H1 (cell line): ENCODE results near the gene CFAP221. TPM values are rescaled to one million over a fixed set of nuclear protein-coding genes. Genes with fewer than 3 reads are reported as not detected.

Experiments used
- CTCF ChIA-PET: fragments of 300-600 bp; sonication (Branson Sonifier 250); formaldehyde crosslinking; loops from one replicate; lab custom pipeline; 2021; ENCODE audit not compliant: partially characterized antibody; lab: Charles Lee
- POLR2A ChIA-PET: fragments of 300-600 bp; sonication (Branson Sonifier 250); formaldehyde crosslinking; loops from one replicate; lab custom pipeline; 2021; ENCODE audit warnings: inconsistent platforms; ENCODE audit not compliant: partially characterized antibody; lab: Charles Lee
- DNase-seq, 2 experiments: peaks; one replicate each; pipeline versions ENCODE4 v3.0.0 to v3.0.0-alpha.2; 2010 to 2022; ENCODE audit warnings: low spot score in 2 of 2, low read depth in 1 of 2, mixed read lengths in 1 of 2
- FAIRE-seq: peaks from 2 replicates; lab custom pipeline; 2011; peaks lifted over from hg19 to GRCh38; lab: Jason Lieb, UNC
- H2AFZ ChIP-seq: 2 replicates; pipeline ENCODE4 v1.8.1; 2012; ENCODE audit warnings: low read length, inconsistent platforms
- H2AK5ac ChIP-seq: 2 replicates; pipeline ENCODE4 v1.6.1; 2013; ENCODE audit warnings: low read depth, low read length
- H2BK120ac ChIP-seq: replicated peaks from 2 replicates; pipeline ENCODE3; 2013; ENCODE audit warnings: low read depth, low read length, inconsistent platforms
- H2BK12ac ChIP-seq: 2 replicates; pipeline ENCODE4 v1.6.1; 2013; ENCODE audit warnings: low read depth, low read length
- H2BK15ac ChIP-seq: 2 replicates; pipeline ENCODE4 v1.6.1; 2013; ENCODE audit warnings: low read length
- H2BK20ac ChIP-seq: 2 replicates; pipeline ENCODE4 v1.6.1; 2013; ENCODE audit warnings: low read length
- H2BK5ac ChIP-seq: 2 replicates; pipeline ENCODE4 v1.6.1; 2013; ENCODE audit warnings: low read depth, low read length
- H3K14ac ChIP-seq: 2 replicates; pipeline ENCODE4 v1.6.1; 2013; ENCODE audit warnings: inconsistent platforms; ENCODE audit not compliant: insufficient read length
- H3K18ac ChIP-seq: 2 replicates; pipeline ENCODE4 v1.6.1; 2013; ENCODE audit warnings: low read length; ENCODE audit errors: extremely low read depth
- H3K23ac ChIP-seq: 2 replicates; pipeline ENCODE4 v1.6.1; 2013; ENCODE audit warnings: inconsistent platforms; ENCODE audit not compliant: insufficient read length
- H3K23me2 ChIP-seq: 2 replicates; pipeline ENCODE4 v1.6.1; 2013; ENCODE audit warnings: low read depth, low read length
- H3K27ac ChIP-seq: 2 replicates; pipeline ENCODE4 v1.6.1; 2011; ENCODE audit warnings: low read depth, low read length, inconsistent platforms
- H3K27me3 ChIP-seq, 4 experiments: replicated peaks in 1 of 4; 1 replicate in 1 of 4; 2 replicates in 3 of 4; pipeline versions ENCODE4 v1.6.1 to v1.8.1; 2011 to 2013; ENCODE audit warnings: low read length in 3 of 4, mild to moderate bottlenecking in 3 of 4, inconsistent platforms in 2 of 4, mixed read lengths in 2 of 4, moderate library complexity in 1 of 4; ENCODE audit not compliant: control insufficient read depth in 3 of 4, insufficient read depth in 3 of 4; ENCODE audit errors: extremely low read depth in 1 of 4
- H3K36me3 ChIP-seq, 4 experiments: 2 replicates each; pipeline versions ENCODE4 v1.6.1 to v1.8.1; 2011 to 2013; ENCODE audit warnings: mild to moderate bottlenecking in 4 of 4, low read length in 3 of 4, moderate library complexity in 2 of 4, control low read depth in 1 of 4, inconsistent platforms in 1 of 4; ENCODE audit not compliant: insufficient read depth in 4 of 4, control insufficient read depth in 2 of 4
- H3K4ac ChIP-seq: replicated peaks from 2 replicates; pipeline ENCODE3; 2013; ENCODE audit warnings: low read length, low read depth, mixed read lengths, inconsistent platforms; ENCODE audit not compliant: insufficient read length
- H3K4me1 ChIP-seq, 4 experiments: replicated peaks in 1 of 4; 1 replicate in 1 of 4; 2 replicates in 3 of 4; pipeline versions ENCODE4 v1.6.1 to v1.8.1; 2011 to 2013; ENCODE audit warnings: low read length in 3 of 4, inconsistent platforms in 2 of 4, mixed read lengths in 1 of 4; ENCODE audit not compliant: insufficient read depth in 4 of 4, control insufficient read depth in 3 of 4
- H3K4me2 ChIP-seq, 2 experiments: 2 replicates each; pipeline versions ENCODE4 v1.6.1 to v1.8.1; 2011 to 2013; ENCODE audit warnings: low read depth in 2 of 2, low read length in 2 of 2, control low read depth in 1 of 2, inconsistent platforms in 1 of 2, mild to moderate bottlenecking in 1 of 2; ENCODE audit not compliant: insufficient read depth in 1 of 2
- H3K4me3 ChIP-seq, 4 experiments: fragments of 200-600, 300-600 bp in 1 of 4; sonication (generic), shearing (Covaris generic), sonication (Bioruptor Twin) in 1 of 4; 2 replicates each; pipeline versions ENCODE4 v1.5.1 to v1.8.1; 2011 to 2016; ENCODE audit warnings: low read length in 4 of 4, low read depth in 3 of 4, control low read depth in 2 of 4, inconsistent platforms in 2 of 4, mild to moderate bottlenecking in 2 of 4, mixed read lengths in 1 of 4, moderate library complexity in 1 of 4; ENCODE audit not compliant: insufficient read depth in 2 of 4; ENCODE audit errors: extremely low read depth in 1 of 4
- H3K56ac ChIP-seq: replicated peaks from 2 replicates; pipeline ENCODE3; 2013; ENCODE audit warnings: low read depth, mild to moderate bottlenecking, mixed read lengths, low read length, inconsistent platforms; ENCODE audit not compliant: insufficient read length
- H3K79me1 ChIP-seq: 2 replicates; pipeline ENCODE4 v1.6.1; 2013; ENCODE audit warnings: low read depth, low read length, control low read depth
- H3K79me2 ChIP-seq, 2 experiments: 2 replicates each; pipeline versions ENCODE4 v1.6.1 to v1.8.1; 2012 to 2013; ENCODE audit warnings: low read length in 2 of 2, mild to moderate bottlenecking in 2 of 2, inconsistent platforms in 1 of 2; ENCODE audit not compliant: insufficient read depth in 2 of 2, control insufficient read depth in 1 of 2
- H3K9ac ChIP-seq, 4 experiments: replicated peaks in 1 of 4; 1 replicate in 1 of 4; 2 replicates in 3 of 4; pipeline versions ENCODE4 v1.6.1 to v1.8.1; 2011 to 2013; ENCODE audit warnings: low read depth in 3 of 4, low read length in 3 of 4, control low read depth in 2 of 4, mild to moderate bottlenecking in 2 of 4, moderate library complexity in 2 of 4, inconsistent platforms in 1 of 4; ENCODE audit errors: extremely low read depth in 1 of 4
- H3K9me3 ChIP-seq, 2 experiments: 2 replicates each; pipeline versions ENCODE4 v1.6.1 to v1.8.1; 2012 to 2013; ENCODE audit warnings: mild to moderate bottlenecking in 2 of 2, moderate library complexity in 2 of 2, control low read depth in 1 of 2, inconsistent platforms in 1 of 2, low read depth in 1 of 2, low read length in 1 of 2, mixed read lengths in 1 of 2; ENCODE audit not compliant: insufficient read depth in 2 of 2
- H4K20me1 ChIP-seq, 2 experiments: replicated peaks in 1 of 2; 2 replicates each; pipeline versions ENCODE3 to v1.8.1; 2011 to 2013; ENCODE audit warnings: inconsistent platforms in 2 of 2, low read length in 2 of 2, mild to moderate bottlenecking in 1 of 2; ENCODE audit not compliant: insufficient read depth in 2 of 2, control insufficient read depth in 1 of 2
- H4K5ac ChIP-seq: 2 replicates; pipeline ENCODE4 v1.6.1; 2013; ENCODE audit warnings: low read length, low read depth, mixed read lengths, inconsistent platforms; ENCODE audit not compliant: insufficient read length
- H4K8ac ChIP-seq: 2 replicates; pipeline ENCODE4 v1.8.0; 2013; ENCODE audit warnings: mild to moderate bottlenecking, moderate library complexity, low read length, inconsistent platforms; ENCODE audit not compliant: insufficient read depth; ENCODE audit errors: extremely low read depth
- H4K91ac ChIP-seq: replicated peaks from 2 replicates; pipeline ENCODE3; 2013; ENCODE audit warnings: low read length, mixed read lengths, inconsistent platforms; ENCODE audit not compliant: insufficient read length
- CBX5 ChIP-seq: fragments of 300-800, 300-1000 bp; sonication (generic); IDR thresholded peaks from 2 replicates; pipeline ENCODE4 v1.7.1; 2016; ENCODE audit warnings: antibody characterized with exemption, low read length, low read depth
- CHD1 ChIP-seq: IDR thresholded peaks from 2 replicates; pipeline ENCODE4 v1.6.1; 2012; ENCODE audit warnings: low read depth, low read length, improper control_type of control experiment
- PHF8 ChIP-seq: fragments of 200-600 bp; sonication (generic); conservative IDR thresholded peaks from 2 replicates; pipeline ENCODE4 v1.7.1; 2012; ENCODE audit warnings: low read depth, mild to moderate bottlenecking, inconsistent platforms, low read length, moderate library complexity
- TBP ChIP-seq: IDR thresholded peaks from 2 replicates; pipeline ENCODE4 v1.6.1; 2011; ENCODE audit warnings: low read depth, low read length, improper control_type of control experiment
- WGBS, 2 experiments: shearing (Covaris generic) in 1 of 2; methylation state at CpG; one replicate each; pipeline versions ENCODE4 v1.1.6 to v1.1.7; 2013 to 2015; ENCODE audit warnings: low lambda C conversion rate in 2 of 2, mixed read lengths in 2 of 2, inconsistent platforms in 1 of 2, low coverage in 1 of 2, missing lambda C conversion rate in 1 of 2; ENCODE audit not compliant: insufficient replicate concordance in 2 of 2, insufficient coverage in 1 of 2, insufficient read length in 1 of 2; ENCODE audit errors: extremely low coverage in 1 of 2, missing lambda C conversion rate in 1 of 2; 5-methylcytosine and 5-hydroxymethylcytosine counted together
- polyA plus RNA-seq, 7 experiments: library from polyadenylated mRNA; depleted of rRNA in 3 of 7; stranded (reverse) in 5 of 7; unstranded in 2 of 7; fragments of >200 nt in 5 of 7; fragments of 200-250 nt in 2 of 7; gene quantifications; 1 replicate in 5 of 7; 2 replicates in 1 of 7; 4 replicates in 1 of 7; pipeline versions ENCODE4 v1.2.1 to v1.2.3, GENCODE V29; 2011 to 2013; ENCODE audit warnings: missing spikeins in 2 of 7, mixed read lengths in 2 of 7
- total RNA-seq: library from RNA; stranded (reverse); fragmentation: NEBNext Ultra II Directional; extraction: Animal tissue kit (Norgen Biotek cat#: 25700); gene quantifications from 2 replicates; pipeline ENCODE4 v1.2.1, GENCODE V29; 2021
- TF ChIP-seq, protein P1 (sequence below): IDR thresholded peaks from 2 replicates; pipeline ENCODE4 v1.6.1; 2012; ENCODE audit warnings: inconsistent platforms

Gene CFAP221
- total and polyA plus RNA-seq, 2 of the 8 experiments (the other 6 are each of a cell fraction or from before 2014, with no cell fraction given): 0.14 to 0.71 TPM

DNA sequence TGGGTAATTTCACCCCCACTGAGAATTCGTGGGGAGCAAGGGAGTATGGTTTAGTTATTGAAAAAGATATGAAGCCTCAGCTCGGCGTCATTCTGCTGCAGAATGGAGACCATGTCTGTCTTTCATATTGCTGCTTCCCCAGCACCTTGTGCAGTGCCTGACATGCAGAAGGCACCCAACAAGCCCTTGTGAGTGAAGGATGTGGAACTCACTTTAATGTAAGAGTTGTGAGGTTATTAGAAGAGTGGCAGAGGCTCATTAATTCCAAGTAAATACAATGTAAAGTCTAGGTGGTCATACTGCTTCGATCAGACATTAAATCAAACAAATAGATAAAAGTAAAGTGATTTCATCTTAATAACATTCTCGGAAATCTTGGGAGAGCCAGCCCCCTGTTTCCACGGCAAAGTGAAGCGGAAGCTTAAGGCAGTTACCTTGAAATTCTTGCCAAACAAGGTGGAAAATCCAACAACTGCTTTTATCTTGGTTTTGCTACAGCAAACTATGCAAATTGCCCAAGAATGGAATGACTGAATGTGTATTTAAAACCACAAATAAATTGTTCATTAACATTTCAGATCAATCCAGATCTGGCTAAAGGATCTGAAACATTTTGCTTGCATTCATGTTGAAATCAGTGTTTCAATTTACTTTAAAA, 9.6 kb downstream of the CFAP221 start:
- no peaks in the 10 kb centered on the region for H3K23me2 ChIP-seq
- no peak overlapping the region for H2BK5ac ChIP-seq
- no peak overlapping the region for H2BK20ac ChIP-seq
- H3K4ac ChIP-seq: no peak overlapping the region
- no peak for DNase-seq
- 88% methylated on average over 7 of the region's 7 CpGs; no CpG with 5 or more reads in 1 of the 2 experiments for WGBS, 2 experiments
- H3K36me3 ChIP-seq: no peaks in the 10 kb centered on the region
- CTCF ChIA-PET: no interaction called here
- no peak overlapping the region for H4K8ac ChIP-seq
- no peak overlapping the region for H4K91ac ChIP-seq
- TF ChIP-seq CHD1: no peak
- TF ChIP-seq CBX5: no peak
- TF ChIP-seq, protein P1, sequence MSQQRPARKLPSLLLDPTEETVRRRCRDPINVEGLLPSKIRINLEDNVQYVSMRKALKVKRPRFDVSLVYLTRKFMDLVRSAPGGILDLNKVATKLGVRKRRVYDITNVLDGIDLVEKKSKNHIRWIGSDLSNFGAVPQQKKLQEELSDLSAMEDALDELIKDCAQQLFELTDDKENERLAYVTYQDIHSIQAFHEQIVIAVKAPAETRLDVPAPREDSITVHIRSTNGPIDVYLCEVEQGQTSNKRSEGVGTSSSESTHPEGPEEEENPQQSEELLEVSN: no peak
- no peak for TF ChIP-seq PHF8
- no peak for TF ChIP-seq TBP
- H3K23ac ChIP-seq: no peak overlapping the region
- H3K27ac ChIP-seq: no peak overlapping the region
- H3K79me1 ChIP-seq: no peaks in the 10 kb centered on the region
- H3K18ac ChIP-seq: no peak overlapping the region
- H3K9me3 ChIP-seq: no peaks in the 10 kb centered on the region
- POLR2A ChIA-PET: no interaction called here
- no peak overlapping the region for H2AFZ ChIP-seq
- H2BK12ac ChIP-seq: no peak overlapping the region
- H3K14ac ChIP-seq: no peak overlapping the region
- H4K5ac ChIP-seq: no peak overlapping the region
- no peak overlapping the region for H2BK120ac ChIP-seq
- H3K9ac ChIP-seq: no peak overlapping the region
- H4K20me1 ChIP-seq: no peaks in the 10 kb centered on the region
- H2AK5ac ChIP-seq: no peak overlapping the region
- H3K79me2 ChIP-seq: no peaks in the 10 kb centered on the region
- H3K27me3 ChIP-seq: no peaks in the 10 kb centered on the region
- no peak overlapping the region for H3K4me2 ChIP-seq
- no peak overlapping the region for H3K56ac ChIP-seq
- no peak overlapping the region for H3K4me3 ChIP-seq
- no peak for FAIRE-seq
- H2BK15ac ChIP-seq: no peak overlapping the region
- H3K4me1 ChIP-seq: peaks cover 0 to 3% (median 0%) of the 10 kb centered on the region in 4 experiments; a peak in 1 of 7 replicates
